Measurements from ENCODE around the gene CYP2A6.
"Not testable (repeated sequence)": the region's sequence is repeated elsewhere in the genome, so short reads cannot be mapped to it uniquely, and the experiment has no call there.

- TF ChIP-seq CTCF, POLR2A (IDR thresholded peaks at IDR 0.05): not testable (repeated sequence)
These were observed 25.3 kb upstream of the CYP2A6 start for GRCh38 chr19:40875526-40875951.

Measured in body of pancreas (tissue), 4 donors.